Trophoblast cell (in vitro differentiated cells and primary cell): ENCODE data around the gene ARFGAP3.

ENCODE experiments used
- DNase-seq, 2 donors: peaks; one replicate each; pipeline ENCODE4 v3.0.0-alpha.2; 2016
- H2AFZ ChIP-seq: 2 replicates; pipeline ENCODE4 v1.6.1; 2013; ENCODE audit warnings: low read length, moderate library complexity, mild to moderate bottlenecking; ENCODE audit not compliant: insufficient read depth, poor library complexity
- H2AK5ac ChIP-seq: 2 replicates; pipeline ENCODE4 v1.6.1; 2013; ENCODE audit warnings: mild to moderate bottlenecking, low read length
- H2BK120ac ChIP-seq: 2 replicates; pipeline ENCODE4 v1.6.1; 2013; ENCODE audit warnings: low read length, mild to moderate bottlenecking, moderate library complexity; ENCODE audit not compliant: insufficient read depth, poor library complexity
- H2BK12ac ChIP-seq: 2 replicates; pipeline ENCODE4 v1.6.1; 2013; ENCODE audit warnings: mild to moderate bottlenecking, low read length, moderate library complexity
- H2BK5ac ChIP-seq: 2 replicates; pipeline ENCODE4 v1.6.1; 2013; ENCODE audit warnings: low read length, low read depth, moderate library complexity, mild to moderate bottlenecking; ENCODE audit not compliant: poor library complexity
- H3K14ac ChIP-seq: 2 replicates; pipeline ENCODE4 v1.6.1; 2013; ENCODE audit warnings: mild to moderate bottlenecking, low read length
- H3K18ac ChIP-seq: 2 replicates; pipeline ENCODE4 v1.6.1; 2013; ENCODE audit warnings: mild to moderate bottlenecking, low read length
- H3K23ac ChIP-seq: 2 replicates; pipeline ENCODE4 v1.6.1; 2013; ENCODE audit warnings: low read length
- H3K27ac ChIP-seq: 2 replicates; pipeline ENCODE4 v1.5.1; 2013; ENCODE audit warnings: low read depth, mild to moderate bottlenecking, inconsistent platforms, low read length, moderate library complexity
- H3K27me3 ChIP-seq: 2 replicates; pipeline ENCODE4 v1.6.1; 2013; ENCODE audit warnings: inconsistent platforms, mild to moderate bottlenecking, low read length, moderate library complexity; ENCODE audit not compliant: insufficient read depth
- H3K36me3 ChIP-seq, 2 experiments: 1 replicate in 1 of 2; 2 replicates in 1 of 2; pipeline ENCODE4 v1.6.1; 2013; ENCODE audit warnings: low read length in 2 of 2, mild to moderate bottlenecking in 2 of 2, moderate library complexity in 1 of 2; ENCODE audit not compliant: insufficient read depth in 2 of 2, control insufficient read depth in 1 of 2
- H3K4ac ChIP-seq: 2 replicates; pipeline ENCODE4 v1.6.1; 2013; ENCODE audit warnings: low read depth, mild to moderate bottlenecking, low read length, moderate library complexity
- H3K4me1 ChIP-seq, 2 experiments: 1 replicate in 1 of 2; 2 replicates in 1 of 2; pipeline ENCODE4 v1.6.1; 2013; ENCODE audit warnings: low read length in 2 of 2, mild to moderate bottlenecking in 2 of 2, moderate library complexity in 1 of 2; ENCODE audit not compliant: insufficient read depth in 2 of 2, control insufficient read depth in 1 of 2
- H3K4me2 ChIP-seq: 2 replicates; pipeline ENCODE4 v1.6.1; 2013; ENCODE audit warnings: inconsistent platforms, mild to moderate bottlenecking, low read length, moderate library complexity
- H3K4me3 ChIP-seq: 2 replicates; pipeline ENCODE4 v1.5.1; 2013; ENCODE audit warnings: mild to moderate bottlenecking, low read depth, low read length, inconsistent platforms
- H3K79me1 ChIP-seq: one replicate; pipeline ENCODE4 v1.6.1; 2013; ENCODE audit warnings: low read length
- H3K79me2 ChIP-seq: 2 replicates; pipeline ENCODE4 v1.6.1; 2013; ENCODE audit warnings: low read length, mild to moderate bottlenecking; ENCODE audit not compliant: control insufficient read depth, insufficient read depth, poor library complexity
- H3K9ac ChIP-seq: 2 replicates; pipeline ENCODE4 v1.6.1; 2013; ENCODE audit warnings: mild to moderate bottlenecking, low read length
- H3K9me3 ChIP-seq: 2 replicates; pipeline ENCODE4 v1.6.1; 2013; ENCODE audit warnings: low read depth, mild to moderate bottlenecking, control low read depth, inconsistent platforms, low read length; ENCODE audit not compliant: insufficient read depth
- H4K12ac ChIP-seq: 2 replicates; pipeline ENCODE4 v1.6.1; 2013; ENCODE audit warnings: low read depth, mild to moderate bottlenecking, low read length, moderate library complexity
- H4K8ac ChIP-seq: 2 replicates; pipeline ENCODE4 v1.6.1; 2013; ENCODE audit warnings: low read depth, mild to moderate bottlenecking, low read length, moderate library complexity
- H4K91ac ChIP-seq: one replicate; pipeline ENCODE4 v1.6.1; 2013; ENCODE audit warnings: low read depth, mild to moderate bottlenecking, low read length, moderate library complexity
- WGBS: extraction: QIAGEN DNeasy Blood & Tissue Kit; methylation state at CpG from one replicate; pipeline ENCODE4 v1.1.7; 2013; ENCODE audit warnings: missing lambda C conversion rate; ENCODE audit not compliant: insufficient read length, insufficient coverage; ENCODE audit errors: extremely low coverage; 5-methylcytosine and 5-hydroxymethylcytosine counted together

The ARFGAP3 gene

DNA sequence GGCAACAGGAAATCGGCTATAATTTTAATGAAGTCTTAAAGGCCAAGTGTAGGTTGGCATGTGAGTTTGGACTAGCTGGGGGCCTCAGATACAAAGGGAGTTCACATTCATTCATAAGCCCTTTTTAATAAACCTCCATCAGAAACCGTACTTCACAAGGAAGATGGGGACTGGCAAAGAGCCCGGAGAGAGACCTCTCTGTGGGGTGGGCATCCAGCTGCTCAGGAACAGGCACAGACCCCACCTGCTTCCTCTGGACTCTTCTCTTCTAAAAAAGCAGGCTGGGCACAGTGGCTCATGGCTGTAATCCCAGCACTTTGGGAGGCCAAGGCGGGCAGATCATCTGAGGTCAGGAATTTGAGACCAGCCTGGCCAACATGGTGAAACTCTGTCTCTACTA is 3.9 kb upstream of the ARFGAP3 start:
- Histone ChIP-seq H2AFZ (no peak overlapping the region), H3K18ac (no peak overlapping the region), H2BK120ac (no peak overlapping the region), H2BK12ac (no peak overlapping the region), H2BK5ac (no peak overlapping the region), H3K4me2 (no peak overlapping the region), H3K23ac (no peak overlapping the region), H4K12ac (no peak overlapping the region), H4K91ac (no peak overlapping the region), H3K4me1 (peaks cover 0 to 2% of the 10 kb centered on the region in 2 experiments), H2AK5ac (no peak overlapping the region), H3K36me3 (no peaks in the 10 kb centered on the region), H3K14ac (no peak overlapping the region), H4K8ac (no peak overlapping the region), H3K27ac (no peak overlapping the region), H3K9ac (no peak overlapping the region), H3K9me3 (peaks cover 2% of the 10 kb centered on the region), H3K27me3 (no peaks in the 10 kb centered on the region), H3K4ac (no peak overlapping the region), H3K79me2 (peaks cover 4% of the 10 kb centered on the region), H3K4me3 (no peak overlapping the region), H3K79me1 (peaks cover 11% of the 10 kb centered on the region)
- DNase-seq, result no peak
- WGBS, result no CpG with 5 or more reads among the region's 4 CpGs

DNA sequence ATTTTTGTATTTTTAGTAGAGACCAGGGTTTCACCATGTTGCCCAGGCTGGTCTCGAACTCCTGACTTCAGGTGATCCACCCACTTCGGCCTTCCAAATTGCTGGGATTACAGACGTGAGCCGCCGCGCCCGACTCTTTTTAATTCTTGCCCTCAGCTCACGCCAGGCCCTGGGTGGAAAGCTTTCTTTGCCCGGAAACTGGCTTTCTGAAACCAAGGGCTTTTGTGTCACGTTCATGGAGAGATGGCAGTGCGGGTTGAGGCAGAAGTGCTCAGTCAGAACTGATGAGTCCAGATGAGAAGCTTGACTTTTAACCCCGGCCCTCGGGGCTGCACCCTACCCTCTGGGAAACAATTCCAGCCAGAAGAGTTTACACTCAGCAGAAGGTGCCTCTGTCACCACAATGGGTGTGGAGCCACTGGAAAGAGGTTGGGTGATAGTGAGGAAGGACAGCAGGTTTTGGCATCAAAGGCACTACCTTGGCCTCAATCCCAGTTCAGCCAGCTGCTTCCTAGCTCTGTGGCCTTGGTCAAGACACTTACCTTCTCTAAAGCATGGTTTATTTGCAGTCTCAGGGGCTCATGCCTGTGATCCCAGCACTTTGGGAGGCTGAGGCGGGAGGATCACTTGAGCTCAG is 890 bp upstream of the ARFGAP3 start:
- no peak overlapping the region for H2AFZ ChIP-seq
- no peak overlapping the region for H3K23ac ChIP-seq
- H4K91ac ChIP-seq, result peak overlapping the region; percentile 82
- H3K79me1 ChIP-seq, result peaks cover 11% of the 10 kb centered on the region
- H3K4ac ChIP-seq, result no peak overlapping the region
- H3K36me3 ChIP-seq, result no peaks in the 10 kb centered on the region
- no peak for DNase-seq
- H3K79me2 ChIP-seq, result peaks cover 4% of the 10 kb centered on the region
- peak overlapping the region; percentile 94 for H4K8ac ChIP-seq
- no peak overlapping the region for H4K12ac ChIP-seq
- H3K18ac ChIP-seq, result no peak overlapping the region
- no peak overlapping the region for H2AK5ac ChIP-seq
- H3K4me1 ChIP-seq, result peaks cover 0 to 2% of the 10 kb centered on the region in 2 experiments
- H3K27ac ChIP-seq, result no peak overlapping the region
- H2BK12ac ChIP-seq, result no peak overlapping the region
- H2BK5ac ChIP-seq, result no peak overlapping the region
- no peaks in the 10 kb centered on the region for H3K27me3 ChIP-seq
- no peak overlapping the region for H3K4me2 ChIP-seq
- H3K4me3 ChIP-seq, result no peak overlapping the region
- peaks cover 2% of the 10 kb centered on the region for H3K9me3 ChIP-seq
- H3K9ac ChIP-seq, result no peak overlapping the region
- no CpG with 5 or more reads among the region's 14 CpGs for WGBS
- H3K14ac ChIP-seq, result no peak overlapping the region
- no peak overlapping the region for H2BK120ac ChIP-seq

DNA sequence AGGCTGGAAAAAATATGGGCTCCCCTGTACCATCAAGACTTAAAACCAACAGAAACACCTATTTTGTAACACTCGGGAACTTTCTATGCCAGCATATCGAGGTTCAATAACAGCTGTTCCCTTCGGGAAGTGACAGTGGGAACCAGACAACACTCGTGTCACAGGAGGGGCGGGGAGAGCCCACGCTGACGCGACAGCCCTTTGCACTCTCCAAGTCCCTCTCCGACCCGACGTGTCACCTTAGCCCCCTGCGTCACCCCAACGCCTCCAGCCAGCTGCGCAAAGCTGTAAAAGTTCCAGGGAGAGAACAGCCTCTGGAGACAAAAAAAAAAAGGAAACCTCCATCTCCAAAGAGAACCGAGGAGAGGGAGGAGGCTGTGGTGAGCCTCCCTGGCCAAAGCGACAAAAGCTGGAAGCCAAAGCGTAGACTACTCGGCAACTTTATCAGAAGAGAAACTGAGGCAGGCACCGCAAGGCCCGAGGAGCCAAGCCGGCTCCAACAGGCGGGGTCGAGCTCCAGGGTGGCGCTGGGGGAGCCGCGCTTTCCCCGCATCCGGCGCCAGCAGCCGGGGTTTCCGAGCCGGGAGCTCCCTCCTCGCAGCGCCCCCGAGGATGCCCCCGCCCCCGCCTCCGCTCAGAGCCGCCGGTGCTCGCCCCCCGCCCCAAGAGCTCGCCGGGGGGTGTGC is 751 bp downstream of the ARFGAP3 start:
- Histone ChIP-seq H3K4me3 (peak overlapping the region; percentile 92), H4K8ac (peak overlapping the region; percentile 86), H3K36me3 (no peaks in the 10 kb centered on the region), H3K9me3 (peaks cover 2% of the 10 kb centered on the region), H3K4me2 (peak overlapping the region; percentile 77), H3K23ac (no peak overlapping the region), H3K18ac (peak overlapping the region; percentile 87), H3K79me1 (peaks cover 11% of the 10 kb centered on the region), H3K27ac (peak overlapping the region; percentile 91), H4K12ac (peak overlapping the region; percentile 89), H2AFZ (peak overlapping the region; percentile 83), H3K4ac (peak overlapping the region; percentile 84), H4K91ac (peak overlapping the region; percentile 91), H2BK12ac (no peak overlapping the region), H2BK120ac (peak overlapping the region; percentile 78), H3K9ac (peak overlapping the region; percentile 86), H3K14ac (peak overlapping the region; percentile 96), H2BK5ac (peak overlapping the region; percentile 77), H3K79me2 (peaks cover 4% of the 10 kb centered on the region), H2AK5ac (peak overlapping the region; percentile 68), H3K27me3 (no peaks in the 10 kb centered on the region), H3K4me1 (peaks cover 0 to 2% of the 10 kb centered on the region in 2 experiments)
- DNase-seq, result peak; percentile 66 to 69
- no CpG with 5 or more reads among the region's 44 CpGs for WGBS

DNA sequence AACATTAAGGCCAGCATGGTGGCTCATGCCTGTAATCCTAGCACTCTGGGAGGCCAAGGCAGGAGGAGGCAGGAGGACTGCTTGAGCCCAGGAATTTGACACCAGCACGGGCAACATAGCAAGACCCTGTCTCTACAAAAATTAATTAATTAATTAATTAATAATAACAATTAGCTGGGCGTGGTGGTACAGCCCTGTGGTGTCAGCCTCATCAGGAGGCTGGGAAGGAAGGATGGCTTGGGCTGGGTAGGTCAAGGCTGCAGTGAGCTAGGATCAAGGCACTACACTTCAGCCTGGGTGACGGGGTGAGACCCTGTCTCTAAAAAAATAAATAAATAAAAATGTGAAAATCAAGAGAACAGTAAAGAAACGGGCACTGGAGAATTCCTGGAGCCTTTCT is 1.4 kb downstream of the ARFGAP3 start:
- Histone ChIP-seq H4K91ac (no peak overlapping the region), H3K27me3 (no peaks in the 10 kb centered on the region), H3K23ac (no peak overlapping the region), H3K79me1 (peaks cover 11% of the 10 kb centered on the region), H3K4me1 (peaks cover 0 to 2% of the 10 kb centered on the region in 2 experiments), H3K9me3 (peaks cover 2% of the 10 kb centered on the region), H3K4me3 (no peak overlapping the region), H3K79me2 (peaks cover 4% of the 10 kb centered on the region), H3K18ac (no peak overlapping the region), H3K27ac (no peak overlapping the region), H2AK5ac (no peak overlapping the region), H2BK120ac (no peak overlapping the region), H3K4ac (no peak overlapping the region), H2BK5ac (no peak overlapping the region), H3K14ac (no peak overlapping the region), H4K12ac (no peak overlapping the region), H3K9ac (no peak overlapping the region), H3K36me3 (no peaks in the 10 kb centered on the region), H4K8ac (no peak overlapping the region), H2BK12ac (no peak overlapping the region), H2AFZ (no peak overlapping the region), H3K4me2 (peak overlapping the region; percentile 77)
- DNase-seq, result no peak
- no CpG with 5 or more reads among the region's 4 CpGs for WGBS
